HG03280 (cell line): ENCODE data around the gene MRPS5.
"Not testable (repeated sequence)": the region's sequence is repeated elsewhere in the genome, so short reads cannot be mapped to it uniquely, and the experiment has no call there.

Experiments
- ATAC-seq: cut with Tn5 transposase; IDR thresholded peaks from one replicate; pipeline ENCODE4 v1.9.1; 2021; ENCODE audit warnings: mild to moderate bottlenecking, moderate library complexity; ENCODE audit not compliant: unreplicated experiment

Gene MRPS5

DNA sequence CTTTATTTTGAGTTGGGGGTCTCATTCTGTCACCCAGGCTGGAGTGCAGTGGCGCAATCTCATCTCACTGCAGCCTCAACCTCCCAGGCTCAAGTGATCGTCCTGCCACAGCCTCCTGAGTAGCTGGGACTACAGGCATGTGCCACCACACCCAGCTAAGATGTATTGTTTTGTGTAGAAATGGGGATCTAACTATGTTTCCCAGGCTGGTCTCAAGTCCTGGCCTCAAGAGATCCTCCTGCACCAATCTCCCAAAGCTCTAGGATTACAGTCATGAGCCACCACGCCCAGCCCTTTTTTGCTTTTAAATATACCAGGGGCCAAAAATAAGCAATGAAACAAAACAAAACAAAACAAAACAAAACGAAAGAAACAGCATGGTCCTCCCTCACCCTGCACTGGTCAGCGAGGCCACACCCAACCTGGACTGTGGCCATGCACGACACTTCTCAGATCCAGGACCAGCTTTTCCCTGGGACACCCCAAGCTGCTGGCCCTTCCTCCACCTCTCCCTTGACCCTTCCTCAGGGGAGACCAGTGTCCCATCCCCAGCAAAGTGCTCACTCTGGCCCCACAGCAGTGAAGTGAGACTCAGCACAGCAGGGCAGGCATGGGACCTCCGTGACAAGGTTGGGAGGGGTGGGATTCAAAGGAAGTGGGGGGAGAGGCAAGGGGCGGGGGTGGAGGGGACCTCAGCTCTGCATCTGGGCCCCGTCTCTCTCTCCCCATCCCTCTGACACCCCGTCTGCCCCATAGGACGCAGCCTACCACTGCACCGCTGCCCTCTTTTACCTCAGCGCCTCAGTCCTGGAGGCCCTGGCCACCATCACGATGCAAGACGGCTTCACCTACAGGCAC is 72.6 kb downstream of the MRPS5 start:
- ATAC-seq: no peak

DNA sequence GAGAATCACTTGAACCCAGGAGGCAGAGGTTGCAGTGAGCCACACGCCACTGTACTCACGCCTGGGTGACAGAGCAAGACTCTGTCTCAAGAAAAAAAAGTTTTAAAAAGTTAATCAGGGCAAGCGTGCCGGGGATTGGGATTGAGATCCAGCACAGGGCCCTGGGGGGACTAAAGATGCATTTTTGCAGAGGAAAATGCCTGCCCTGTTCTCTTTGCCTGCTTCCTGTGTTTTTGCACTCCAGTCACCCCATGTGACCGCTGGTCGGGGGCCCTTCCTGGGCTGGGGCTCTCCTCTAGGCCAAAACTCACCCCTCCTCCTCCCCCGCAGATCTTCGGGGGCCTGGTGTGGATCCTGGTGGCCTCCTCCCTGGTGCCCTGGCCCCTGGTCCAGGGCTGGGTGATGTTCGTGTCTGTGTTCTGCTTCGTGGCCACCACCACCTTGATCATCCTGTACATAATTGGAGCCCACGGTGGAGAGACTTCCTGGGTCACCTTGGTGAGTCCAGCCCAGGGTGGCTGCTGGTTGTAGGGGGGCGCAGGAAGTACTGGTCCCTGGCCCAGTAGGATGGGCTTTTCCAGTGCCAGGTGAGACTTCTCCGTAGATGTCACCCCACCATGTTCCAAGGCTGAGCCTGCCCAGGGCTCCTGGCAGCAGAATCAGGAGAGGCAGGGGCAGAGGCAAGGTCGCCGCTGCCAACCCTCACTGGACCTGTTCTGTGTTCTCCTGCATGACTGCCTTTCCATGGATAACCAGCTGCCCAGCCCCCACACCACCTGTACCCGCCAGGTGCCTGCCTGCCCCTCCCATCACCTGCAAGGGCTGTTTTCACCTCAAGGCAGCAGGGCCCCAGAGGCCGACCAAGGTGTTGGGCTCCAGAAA is 73.7 kb downstream of the MRPS5 start:
- no peak for ATAC-seq

DNA sequence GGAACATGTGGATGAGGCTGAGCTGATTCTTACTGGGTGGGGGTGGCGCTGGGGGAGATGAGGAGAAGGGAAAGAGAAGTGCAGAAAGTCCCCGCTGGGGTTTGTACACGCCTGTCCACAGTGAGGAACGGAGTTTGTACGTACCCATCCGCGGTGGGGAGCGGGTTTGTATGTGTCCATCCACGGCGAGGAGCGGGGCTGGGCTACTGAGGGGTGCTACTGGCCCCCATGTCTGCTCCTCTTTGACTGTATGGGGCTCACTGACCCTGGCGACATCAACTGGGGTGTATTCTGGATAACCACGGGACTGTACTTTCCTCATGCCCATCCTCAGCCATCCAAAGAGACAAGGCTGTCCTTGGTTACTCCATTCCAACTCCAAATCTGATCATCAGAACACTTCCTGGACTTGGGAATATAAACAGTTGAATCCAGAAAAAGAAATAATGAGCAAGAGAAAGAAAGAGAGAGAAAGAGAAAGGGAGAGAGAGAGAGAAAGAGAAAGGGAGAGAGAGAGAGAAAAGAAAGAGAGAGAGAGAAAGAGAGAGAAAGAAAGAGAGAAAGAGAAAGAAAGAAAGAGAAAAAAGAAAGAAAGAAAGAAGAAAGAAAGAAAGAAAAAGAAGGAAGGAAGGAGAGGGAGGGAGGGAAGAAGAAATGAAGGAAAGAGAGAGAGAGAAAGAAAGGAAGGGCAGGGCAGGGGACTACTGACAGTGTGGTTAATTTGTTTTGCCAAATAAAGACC is 75.1 kb downstream of the MRPS5 start:
- ATAC-seq: no peak

DNA sequence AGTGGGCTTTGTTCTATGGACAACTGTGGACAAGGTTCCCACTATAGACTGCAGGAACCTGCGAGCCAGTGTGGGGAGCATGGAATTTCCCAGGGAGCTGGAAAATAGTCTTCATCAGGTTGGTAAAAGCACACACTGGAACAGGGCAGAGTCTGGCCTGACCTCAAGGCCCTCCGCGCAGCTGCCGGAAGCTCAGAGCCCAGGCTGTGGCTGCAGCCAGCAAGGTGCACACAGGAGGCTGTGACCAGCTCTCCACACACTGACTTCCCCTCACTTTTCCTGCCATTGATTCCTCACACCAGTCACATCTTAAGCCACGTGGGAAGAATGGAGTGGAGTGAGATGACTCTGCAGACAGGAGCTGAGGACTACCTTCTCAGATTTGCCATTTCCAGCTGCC is 77.0 kb downstream of the MRPS5 start:
- no peak for ATAC-seq

DNA sequence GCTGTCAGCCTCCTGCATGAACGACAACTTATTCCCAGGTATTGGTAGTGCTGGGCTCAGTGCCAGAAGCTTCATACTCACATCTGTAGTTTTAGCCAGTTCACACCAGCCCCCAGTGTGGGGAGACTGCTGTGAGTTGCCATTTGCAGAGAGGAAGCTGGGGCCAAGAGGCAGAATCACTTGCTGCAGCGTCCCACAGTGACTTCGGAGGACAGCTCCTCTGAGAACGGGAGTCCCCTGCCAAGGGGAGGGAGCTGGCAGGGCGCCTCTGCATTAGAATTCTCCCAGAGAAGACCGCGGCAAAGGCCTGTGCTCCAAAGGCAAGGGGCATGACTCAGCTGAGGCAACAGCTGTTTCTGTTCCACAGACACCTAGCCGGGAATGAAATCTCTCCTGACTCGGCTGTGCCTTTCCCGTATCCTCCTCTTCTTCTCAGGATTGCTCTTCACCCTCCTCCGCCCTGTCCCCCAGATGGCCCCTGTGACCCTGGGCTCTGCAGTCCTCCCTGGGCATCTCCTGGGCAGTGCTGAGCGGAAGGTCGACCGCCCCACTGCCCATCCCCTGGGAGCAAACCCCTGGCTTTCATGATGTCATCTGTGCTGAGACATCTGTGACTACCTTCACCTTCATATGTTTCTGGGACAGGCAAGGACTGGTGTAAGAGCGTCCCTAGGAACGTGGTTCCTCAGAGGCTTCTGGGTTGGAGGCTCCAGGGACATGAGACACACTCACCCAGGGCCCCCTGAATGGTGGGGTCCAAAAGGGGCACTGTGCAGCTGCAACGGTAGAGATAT is 78.1 kb downstream of the MRPS5 start:
- no peak for ATAC-seq

DNA sequence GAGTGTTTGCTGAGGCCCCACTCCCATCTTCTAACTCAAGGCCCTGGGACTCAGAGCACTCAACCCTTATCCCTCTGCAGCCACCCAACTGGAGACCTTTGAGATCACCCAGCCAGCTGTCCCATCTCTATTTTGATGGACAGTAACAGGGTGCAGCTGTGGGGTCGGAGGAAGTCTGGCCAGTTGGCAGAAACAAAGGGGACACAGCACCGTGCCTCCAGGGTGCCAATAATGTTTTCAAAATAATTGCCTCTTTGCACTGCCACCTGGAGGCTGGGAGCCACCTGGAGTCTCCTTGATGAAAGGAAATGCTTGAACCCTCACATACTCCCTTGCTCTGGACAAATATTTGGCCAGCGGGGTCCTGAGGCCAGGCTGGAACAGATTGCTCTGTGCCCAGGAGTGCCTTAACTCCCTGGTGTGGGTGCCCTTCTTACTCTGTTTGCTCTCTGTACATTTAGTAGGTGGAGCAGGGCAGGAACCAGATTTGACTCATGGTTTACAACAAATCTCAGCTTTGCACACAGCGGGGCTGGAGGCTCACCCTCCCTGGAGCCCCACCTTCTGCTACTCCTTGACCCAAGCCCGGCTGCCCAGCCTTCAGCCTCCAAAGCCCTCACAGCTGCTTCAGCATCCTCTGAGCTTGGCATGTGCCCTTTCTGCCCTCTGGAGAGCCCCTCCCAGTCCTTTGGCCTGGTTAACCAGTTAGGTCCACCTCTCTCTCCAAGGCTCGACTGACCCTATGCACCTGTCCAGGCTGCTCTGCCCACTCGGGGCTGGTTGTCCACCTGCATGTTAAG is 78.9 kb downstream of the MRPS5 start:
- no peak for ATAC-seq

DNA sequence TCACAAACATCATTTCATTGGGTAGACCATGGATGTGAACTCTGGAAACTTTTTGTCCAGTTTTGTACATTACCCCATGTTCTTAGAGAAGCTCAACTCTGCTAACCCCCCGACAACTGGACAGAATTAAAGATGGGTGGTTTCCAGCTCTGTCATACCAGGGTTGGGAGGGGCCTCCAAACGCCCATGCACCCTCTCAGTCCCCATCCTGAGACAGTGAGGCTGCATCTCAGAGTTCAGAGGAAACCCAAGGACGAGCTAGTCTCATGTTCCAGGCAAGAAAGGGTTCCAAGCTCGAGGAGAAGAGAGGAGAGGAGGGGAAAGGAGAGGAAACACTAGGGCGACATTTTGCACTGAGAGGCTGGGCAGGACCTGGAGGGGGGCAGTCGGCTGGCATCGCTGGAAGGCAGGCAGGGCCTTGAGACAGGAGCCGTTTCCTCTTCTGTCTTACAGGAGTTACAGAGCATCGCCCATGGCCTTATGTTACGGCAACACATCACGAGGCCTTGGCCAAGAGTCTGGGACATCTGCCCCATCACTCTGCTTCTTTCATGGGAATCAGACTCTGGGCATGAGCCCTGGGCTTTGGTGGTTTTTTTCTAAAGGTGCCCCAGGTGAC is 79.7 kb downstream of the MRPS5 start:
- ATAC-seq: no peak

DNA sequence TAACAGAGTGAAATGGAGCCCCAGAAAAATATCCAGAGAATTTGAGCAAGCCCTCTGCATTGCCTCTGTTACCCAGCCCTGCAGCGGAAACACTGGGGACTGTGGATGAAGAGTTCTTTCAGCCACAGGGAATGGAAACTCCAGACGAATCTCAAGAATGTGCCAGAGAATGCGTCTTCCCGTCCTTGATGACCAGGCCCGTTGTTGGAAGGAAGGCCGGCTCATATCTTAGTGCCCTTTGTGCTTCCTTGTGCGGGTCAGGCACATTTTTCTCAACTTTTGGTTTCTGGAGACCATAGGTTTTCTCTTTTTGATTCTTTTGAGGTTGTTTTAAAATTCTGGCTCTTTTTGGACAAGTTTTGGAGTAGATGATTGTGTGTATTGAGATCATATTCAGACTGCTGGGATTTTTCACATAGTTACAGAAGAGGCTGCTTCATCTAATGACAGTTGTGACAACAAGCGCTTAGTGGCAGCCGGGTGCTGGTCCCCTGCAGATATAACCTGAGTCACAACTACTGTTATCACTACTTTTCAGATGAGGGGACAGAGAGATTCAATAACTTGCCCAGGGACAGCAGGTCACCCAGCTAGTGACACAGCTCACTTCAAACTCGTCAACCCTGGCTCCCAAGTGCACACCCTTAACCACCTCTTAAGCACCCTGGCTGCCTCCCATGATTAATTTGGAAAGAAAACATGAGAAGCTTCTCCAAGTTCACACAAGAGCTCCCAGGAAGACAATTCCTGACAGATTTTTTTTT is 80.4 kb downstream of the MRPS5 start:
- ATAC-seq: no peak

DNA sequence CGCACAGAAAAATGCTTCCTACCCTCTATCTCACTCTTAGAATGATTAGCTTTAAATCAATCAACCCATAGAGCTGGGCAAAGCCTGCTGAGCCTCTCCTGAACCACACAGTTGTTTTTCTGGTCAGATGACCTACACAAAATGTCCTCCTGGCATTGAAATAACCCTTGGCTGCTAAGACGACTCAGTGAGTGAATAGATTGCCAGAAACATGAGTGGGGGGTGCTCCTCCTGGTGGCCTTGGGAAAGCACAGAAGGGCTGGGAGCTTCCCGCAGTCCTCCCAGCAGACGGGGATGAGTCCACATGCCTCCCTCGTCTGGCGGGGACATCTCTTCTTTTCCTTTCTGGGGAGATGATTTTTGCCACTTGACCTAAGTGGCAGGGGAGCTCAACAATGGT is 81.2 kb downstream of the MRPS5 start:
- ATAC-seq: no peak

DNA sequence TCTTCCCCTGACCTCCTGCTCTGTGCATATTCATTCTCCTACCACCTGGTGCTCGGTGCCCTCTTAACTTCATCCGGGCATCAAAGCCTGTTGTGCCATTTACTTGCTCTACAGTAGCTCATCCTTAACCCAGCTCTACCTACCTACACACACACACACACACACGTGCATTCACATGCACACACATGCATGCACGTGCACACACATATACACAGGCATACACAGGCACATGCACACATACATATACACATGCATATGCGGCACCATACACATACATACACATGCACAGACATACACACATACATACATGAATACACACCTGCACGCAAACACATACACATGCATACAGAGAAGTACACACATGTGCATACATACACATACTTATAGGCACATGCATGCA is 81.6 kb downstream of the MRPS5 start:
- no peak for ATAC-seq

DNA sequence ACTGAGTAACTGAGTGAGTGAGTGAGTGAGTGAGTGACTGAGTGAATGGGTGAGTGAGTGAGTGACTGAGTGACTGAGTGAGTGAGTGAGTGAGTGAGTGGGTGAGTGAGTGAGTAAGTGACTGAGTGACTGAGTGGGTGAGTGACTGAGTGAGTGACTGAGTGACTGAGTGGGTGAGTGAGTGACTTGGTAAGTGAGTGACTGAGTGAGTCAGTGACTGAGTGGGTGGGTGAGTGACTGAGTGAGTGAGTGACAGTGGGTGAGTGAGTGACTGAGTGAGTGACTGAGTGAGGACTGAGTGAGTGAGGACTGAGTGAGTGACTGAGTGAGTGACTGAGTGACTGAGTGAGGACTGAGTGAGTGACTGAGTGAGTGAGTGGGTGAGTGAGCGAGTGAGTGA is 82.2 kb downstream of the MRPS5 start:
- no peak for ATAC-seq

DNA sequence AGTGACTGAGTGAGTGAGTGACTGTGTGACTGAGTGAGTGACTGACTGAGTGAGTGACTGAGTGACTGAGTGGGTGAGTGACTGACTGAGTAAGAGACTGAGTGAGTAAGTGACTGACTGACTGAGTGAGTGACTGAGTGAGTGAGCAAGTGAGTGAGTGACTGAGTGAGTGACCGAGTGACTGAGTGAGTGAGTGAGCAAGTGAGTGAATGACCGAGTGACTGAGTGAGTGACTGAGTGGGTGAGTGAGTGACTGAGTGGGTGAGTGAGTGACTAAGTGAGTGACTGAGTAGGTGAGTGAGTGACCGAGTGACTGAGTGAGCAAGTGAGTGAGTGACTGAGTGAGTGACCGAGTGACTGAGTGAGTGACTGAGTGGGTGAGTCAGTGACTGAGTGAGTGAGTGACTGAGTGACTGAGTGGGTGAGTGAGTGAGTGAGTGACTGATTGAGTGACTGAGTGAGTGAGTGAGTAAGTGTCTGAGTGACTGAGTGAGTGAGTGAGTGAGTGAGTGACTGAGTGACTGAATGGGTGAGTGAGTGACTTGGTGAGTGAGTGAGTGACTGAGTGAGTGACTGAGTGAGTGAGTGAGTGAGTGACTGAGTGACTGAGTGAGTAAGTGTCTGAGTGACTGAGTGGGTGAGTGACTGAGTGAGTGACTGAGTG is 82.8 kb downstream of the MRPS5 start:
- ATAC-seq: no peak

DNA sequence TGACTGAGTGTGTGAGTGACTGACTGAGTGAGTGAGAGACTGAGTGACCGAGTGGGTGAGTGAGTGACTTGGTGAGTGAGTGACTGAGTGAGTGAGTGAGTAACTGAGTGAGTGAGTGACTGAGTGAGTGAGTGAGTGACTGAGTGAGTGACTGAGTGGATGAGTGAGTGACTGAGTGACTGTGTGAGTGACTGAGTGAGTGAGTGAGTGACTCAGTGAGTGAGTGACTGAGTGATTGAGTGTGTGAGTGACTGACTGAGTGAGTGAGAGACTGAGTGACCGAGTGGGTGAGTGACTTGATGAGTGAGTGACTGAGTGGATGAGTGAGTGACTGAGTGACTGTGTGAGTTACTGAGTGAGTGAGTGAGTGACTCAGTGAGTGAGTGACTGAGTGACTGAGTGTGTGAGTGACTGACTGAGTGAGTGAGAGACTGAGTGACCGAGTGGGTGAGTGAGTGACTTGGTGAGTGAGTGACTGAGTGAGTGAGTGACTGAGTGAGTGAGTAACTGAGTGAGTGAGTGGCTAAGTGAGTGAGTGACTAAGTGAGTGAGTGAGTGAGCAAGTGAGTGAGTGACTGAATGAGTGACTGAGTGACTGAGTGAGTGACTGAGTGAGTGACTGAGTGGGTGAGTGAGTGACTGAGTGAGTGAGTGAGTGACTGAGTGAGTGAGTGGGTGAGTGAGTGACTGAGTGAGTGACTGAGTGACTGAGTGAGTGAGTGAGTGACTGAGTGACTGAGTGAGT is 83.6 kb downstream of the MRPS5 start:
- ATAC-seq: not testable (repeated sequence)

DNA sequence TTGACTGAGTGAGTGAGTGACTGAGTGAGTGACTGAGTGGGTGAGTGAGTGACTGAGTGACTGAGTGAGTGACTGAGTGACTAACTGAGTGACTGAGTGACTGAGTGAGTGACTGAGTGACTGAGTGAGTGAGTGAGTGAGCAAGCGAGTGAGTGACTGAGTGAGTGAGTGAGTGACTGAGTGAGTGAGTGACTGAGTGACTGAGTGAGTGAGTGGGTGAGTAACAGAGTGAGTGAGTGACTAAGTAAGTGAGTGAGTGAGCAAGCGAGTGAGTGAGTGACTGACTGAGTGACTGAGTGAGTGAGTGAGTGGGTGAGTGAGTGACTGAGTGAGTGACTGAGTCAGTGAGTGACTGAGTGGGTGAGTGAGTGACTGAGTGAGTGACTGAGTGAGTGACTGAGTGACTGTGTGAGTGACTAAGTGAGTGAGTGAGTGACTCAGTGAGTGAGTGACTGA is 84.2 kb downstream of the MRPS5 start:
- no peak for ATAC-seq

DNA sequence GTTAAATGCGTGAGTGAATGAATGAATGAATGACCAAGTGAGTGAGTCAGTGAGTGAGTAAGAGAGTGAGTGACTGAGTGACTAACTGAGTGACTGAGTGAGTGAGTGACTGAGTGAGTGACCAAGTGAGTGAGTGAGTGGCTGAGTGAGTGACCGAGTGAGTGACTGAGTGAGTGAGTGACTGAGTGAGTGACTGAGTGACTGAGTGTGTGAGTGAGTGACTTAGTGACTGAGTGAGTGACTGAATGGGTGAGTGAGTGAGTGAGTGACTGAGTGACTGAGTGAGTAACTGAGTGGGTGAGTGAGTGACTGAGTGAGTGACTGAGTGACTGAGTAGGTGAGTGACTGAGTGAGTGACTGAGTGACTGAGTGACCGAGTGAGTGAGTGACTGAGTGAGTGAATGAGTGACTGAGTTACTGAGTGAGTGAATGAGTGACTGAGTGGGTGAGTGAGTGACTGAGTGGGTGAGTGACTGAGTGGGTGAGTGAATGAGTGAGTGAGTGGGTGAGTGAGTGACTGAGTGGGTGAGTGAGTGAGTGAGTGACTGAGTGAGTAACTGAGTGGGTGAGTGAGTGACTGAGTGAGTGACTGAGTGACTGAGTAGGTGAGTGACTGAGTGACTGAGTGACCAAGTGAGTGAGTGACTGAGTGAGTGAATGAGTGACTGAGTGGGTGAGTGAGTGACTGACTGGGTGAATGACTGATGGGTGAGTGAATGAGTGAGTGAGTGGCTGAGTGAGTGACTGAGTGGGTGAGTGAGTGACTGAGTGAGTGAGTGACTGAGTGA is 84.8 kb downstream of the MRPS5 start:
- no peak for ATAC-seq
